ENCODE measurements around the gene NOC2L. TPM values are rescaled to one million over a fixed set of nuclear protein-coding genes. Genes with fewer than 3 reads are reported as not detected.

NOC2L gene
- polyA plus RNA-seq, 1 donor (not counting 4 experiments of a cell fraction or from before 2014, with no cell fraction given): 51.8 TPM

- H4K20me1 ChIP-seq (ENCODE audit: control insufficient read depth, extremely low read depth, insufficient read depth, low read length): no peaks in the 10 kb centered on the region
- H3K4me3 ChIP-seq (ENCODE audit: control insufficient read depth in 2 of 3, extremely low read depth in 1 of 3, insufficient read depth in 2 of 3, low read depth in 1 of 3, low read length in 3 of 3): no peak overlapping the region
- no peak overlapping the region for H2AFZ ChIP-seq (ENCODE audit: control insufficient read depth, low read length)
- no peak overlapping the region for H3K4me2 ChIP-seq (ENCODE audit: control insufficient read depth, extremely low read depth, insufficient read depth, low read depth, low read length)
- dilution Hi-C loops (cut with MboI; ENCODE audit: extremely low pct_ligation_motif_present, low sequenced_read_pairs): no loop called here
- no peaks in the 10 kb centered on the region for H3K9me3 ChIP-seq (ENCODE audit: control insufficient read depth, low read depth, low read length)
- H3K36me3 ChIP-seq (ENCODE audit: control insufficient read depth in 2 of 2, extremely low read depth in 1 of 2, insufficient read depth in 2 of 2, low read length in 2 of 2): peaks cover 0 to 5% of the 10 kb centered on the region in 2 experiments
- H3K9ac ChIP-seq (ENCODE audit: control insufficient read depth, extremely low read depth, insufficient read depth, low read length): no peak overlapping the region
- no peak for DNase-seq (ENCODE audit: low read depth, low spot score)
- peaks cover 16% of the 10 kb centered on the region for H3K4me1 ChIP-seq (ENCODE audit: control insufficient read depth, extremely low read depth, insufficient read depth, low read length)
- no peaks in the 10 kb centered on the region for H3K9me1 ChIP-seq (ENCODE audit: control insufficient read depth, extremely low read depth, insufficient read depth, low read length)
- no peak for FAIRE-seq
- no peaks in the 10 kb centered on the region for H3K79me2 ChIP-seq (ENCODE audit: control insufficient read depth, insufficient read depth, low read length)
- no peak overlapping the region for H3K27ac ChIP-seq (ENCODE audit: control insufficient read depth, insufficient read depth, low read length)
- TF ChIP-seq CTCF (optimal IDR thresholded peaks at IDR 0.05 in 1 of 3, IDR thresholded peaks at IDR 0.05 in 1 of 3, conservative IDR thresholded peaks at IDR 0.05 in 1 of 3; ENCODE audit: extremely low read depth in 1 of 3, insufficient read depth in 2 of 3, low read length in 3 of 3) (no peak), EZH2 (IDR thresholded peaks at IDR 0.05; ENCODE audit: low read length) (no peak)
- H3K27me3 ChIP-seq (ENCODE audit: control insufficient read depth, extremely low read depth, insufficient read depth, low read length): no peaks in the 10 kb centered on the region
These were observed 5.9 kb upstream of the NOC2L start for GRCh38 chr1:964691-965525.

- Histone ChIP-seq H4K20me1 (ENCODE audit: control insufficient read depth, extremely low read depth, insufficient read depth, low read length) (no peaks in the 10 kb centered on the region), H3K36me3 (ENCODE audit: control insufficient read depth in 2 of 2, extremely low read depth in 1 of 2, insufficient read depth in 2 of 2, low read length in 2 of 2) (peaks cover 0 to 5% of the 10 kb centered on the region in 2 experiments), H3K4me3 (ENCODE audit: control insufficient read depth in 2 of 3, extremely low read depth in 1 of 3, insufficient read depth in 2 of 3, low read depth in 1 of 3, low read length in 3 of 3) (no peak overlapping the region), H3K27me3 (ENCODE audit: control insufficient read depth, extremely low read depth, insufficient read depth, low read length) (peaks cover 5% of the 10 kb centered on the region), H2AFZ (ENCODE audit: control insufficient read depth, low read length) (no peak overlapping the region), H3K9me1 (ENCODE audit: control insufficient read depth, extremely low read depth, insufficient read depth, low read length) (no peaks in the 10 kb centered on the region), H3K9ac (ENCODE audit: control insufficient read depth, extremely low read depth, insufficient read depth, low read length) (no peak overlapping the region), H3K9me3 (ENCODE audit: control insufficient read depth, low read depth, low read length) (no peaks in the 10 kb centered on the region), H3K79me2 (ENCODE audit: control insufficient read depth, insufficient read depth, low read length) (peaks cover 1% of the 10 kb centered on the region), H3K4me2 (ENCODE audit: control insufficient read depth, extremely low read depth, insufficient read depth, low read depth, low read length) (no peak overlapping the region), H3K27ac (ENCODE audit: control insufficient read depth, insufficient read depth, low read length) (no peak overlapping the region), H3K4me1 (ENCODE audit: control insufficient read depth, extremely low read depth, insufficient read depth, low read length) (peaks cover 16% of the 10 kb centered on the region)
- TF ChIP-seq CTCF (optimal IDR thresholded peaks at IDR 0.05 in 1 of 3, IDR thresholded peaks at IDR 0.05 in 1 of 3, conservative IDR thresholded peaks at IDR 0.05 in 1 of 3; ENCODE audit: extremely low read depth in 1 of 3, insufficient read depth in 2 of 3, low read length in 3 of 3): no peak
- TF ChIP-seq EZH2 (IDR thresholded peaks at IDR 0.05; ENCODE audit: low read length): no peak
- dilution Hi-C loops (cut with MboI; ENCODE audit: extremely low pct_ligation_motif_present, low sequenced_read_pairs): no loop called here
- FAIRE-seq: no peak
- no peak for DNase-seq (ENCODE audit: low read depth, low spot score)
These were observed 4.9 kb upstream of the NOC2L start for GRCh38 chr1:963746-964525.

All from keratinocyte (primary cell).